Cardiac septum (tissue), 1 donor: ENCODE data around the gene APOL6. TPM values are rescaled to one million over a fixed set of nuclear protein-coding genes. Genes with fewer than 3 reads are reported as not detected.
"Not testable (repeated sequence)": the region's sequence is repeated elsewhere in the genome, so short reads cannot be mapped to it uniquely, and the experiment has no call there.

Experiments
- DNase-seq: peaks from one replicate; pipeline ENCODE4 v3.0.0-alpha.2; 2020; ENCODE audit warnings: low spot score
- intact Hi-C: fragments of 100-400 bp; cut with DNase I; formaldehyde crosslinking; loops from one replicate; pipeline ENCODE4 v1.14.0; 2022
- total RNA-seq: library from RNA; stranded (reverse); fragmentation: NEBNext Ultra II Directional; extraction: Animal tissue kit (Norgen Biotek cat#: 25700); gene quantifications from one replicate; pipeline ENCODE4 v1.2.1, GENCODE V29; 2021
- donor health status: DM: no; HTN: no; CAD: no.

Gene APOL6
- total RNA-seq, 1 donor from 2014 or later = 5.7 TPM

- DNase-seq = no peak
- intact Hi-C loops = no loop called here
Measured at GRCh38 chr22:35662914-35663313, 14.7 kb downstream of the APOL6 start.

- intact Hi-C loops = no loop called here
- DNase-seq = no peak
Measured at GRCh38 chr22:35663371-35663770, 15.1 kb downstream of the APOL6 start.

GRCh38 chr22:35664955-35665587, 16.8 kb downstream of the APOL6 start:
- intact Hi-C loops = no loop called here
- DNase-seq = no peak

GRCh38 chr22:35666699-35667098, 18.5 kb downstream of the APOL6 start:
- intact Hi-C loops = not testable (repeated sequence)

GRCh38 chr22:35674335-35674734, 26.1 kb downstream of the APOL6 start:
- DNase-seq = no peak
- intact Hi-C loops = no loop called here

More at GRCh38 chr22:35666699-35667098, 18.5 kb downstream of the APOL6 start:
- not testable (repeated sequence) for DNase-seq

GRCh38 chr22:35676065-35676464, 27.8 kb downstream of the APOL6 start:
- intact Hi-C loops, DNase-seq: not testable (repeated sequence)

- no peak for DNase-seq
- intact Hi-C loops = no loop called here
Measured at GRCh38 chr22:35677460-35678187, 29.4 kb downstream of the APOL6 start.

GRCh38 chr22:35678836-35679235, 30.6 kb downstream of the APOL6 start:
- intact Hi-C loops = no loop called here
- no peak for DNase-seq

GRCh38 chr22:35679492-35679891, 31.2 kb downstream of the APOL6 start:
- intact Hi-C loops, DNase-seq: not testable (repeated sequence)

- intact Hi-C loops = loop anchor here (5.0 kb wide), 1 partner anchor 44 kb away; no protein-coding TSS in a partner anchor
- no peak for DNase-seq
Measured at GRCh38 chr22:35681454-35682052, 33.3 kb downstream of the APOL6 start.

- intact Hi-C loops = loop anchor here (5.0 kb wide), 1 partner anchor 46 kb away; no protein-coding TSS in a partner anchor
- DNase-seq = no peak
Measured at GRCh38 chr22:35683560-35683959, 35.3 kb downstream of the APOL6 start.

- no peak for DNase-seq
- intact Hi-C loops = loop anchor here (2.0 to 5.0 kb wide), 2 partner anchors 47 to 239 kb away; no protein-coding TSS in a partner anchor
Measured at GRCh38 chr22:35684270-35684700, 36.0 kb downstream of the APOL6 start.

GRCh38 chr22:35684732-35685131, 36.5 kb downstream of the APOL6 start:
- DNase-seq = no peak
- intact Hi-C loops = loop anchor here (2.0 to 5.0 kb wide), 2 partner anchors 47 to 238 kb away; no protein-coding TSS in a partner anchor

- intact Hi-C loops = loop anchor here (2.0 kb wide), 1 partner anchor 237 kb away; no protein-coding TSS in a partner anchor
- DNase-seq = no peak
Measured at GRCh38 chr22:35685731-35686130, 37.5 kb downstream of the APOL6 start.

- no peak for DNase-seq
- intact Hi-C loops = no loop called here
Measured at GRCh38 chr22:35686298-35686697, 38.1 kb downstream of the APOL6 start.

GRCh38 chr22:35687461-35687860, 39.2 kb downstream of the APOL6 start:
- no peak for DNase-seq
- intact Hi-C loops = no loop called here

- intact Hi-C loops = no loop called here
- no peak for DNase-seq
Measured at GRCh38 chr22:35688913-35689675, 40.8 kb downstream of the APOL6 start.

GRCh38 chr22:35690001-35690400, 41.8 kb downstream of the APOL6 start:
- no peak for DNase-seq
- intact Hi-C loops = no loop called here

- DNase-seq = no peak
- intact Hi-C loops = no loop called here
Measured at GRCh38 chr22:35695202-35695601, 47.0 kb downstream of the APOL6 start.

- intact Hi-C loops = no loop called here
- DNase-seq = no peak
Measured at GRCh38 chr22:35697142-35697541, 48.9 kb downstream of the APOL6 start.
